ENCODE measurements around the gene TNFRSF12A. TPM values are rescaled to one million over a fixed set of nuclear protein-coding genes. Genes with fewer than 3 reads are reported as not detected.

TNFRSF12A gene
- total and polyA plus RNA-seq, 4 donors: 4.5 to 9.9 (median 6.3) TPM

DNA sequence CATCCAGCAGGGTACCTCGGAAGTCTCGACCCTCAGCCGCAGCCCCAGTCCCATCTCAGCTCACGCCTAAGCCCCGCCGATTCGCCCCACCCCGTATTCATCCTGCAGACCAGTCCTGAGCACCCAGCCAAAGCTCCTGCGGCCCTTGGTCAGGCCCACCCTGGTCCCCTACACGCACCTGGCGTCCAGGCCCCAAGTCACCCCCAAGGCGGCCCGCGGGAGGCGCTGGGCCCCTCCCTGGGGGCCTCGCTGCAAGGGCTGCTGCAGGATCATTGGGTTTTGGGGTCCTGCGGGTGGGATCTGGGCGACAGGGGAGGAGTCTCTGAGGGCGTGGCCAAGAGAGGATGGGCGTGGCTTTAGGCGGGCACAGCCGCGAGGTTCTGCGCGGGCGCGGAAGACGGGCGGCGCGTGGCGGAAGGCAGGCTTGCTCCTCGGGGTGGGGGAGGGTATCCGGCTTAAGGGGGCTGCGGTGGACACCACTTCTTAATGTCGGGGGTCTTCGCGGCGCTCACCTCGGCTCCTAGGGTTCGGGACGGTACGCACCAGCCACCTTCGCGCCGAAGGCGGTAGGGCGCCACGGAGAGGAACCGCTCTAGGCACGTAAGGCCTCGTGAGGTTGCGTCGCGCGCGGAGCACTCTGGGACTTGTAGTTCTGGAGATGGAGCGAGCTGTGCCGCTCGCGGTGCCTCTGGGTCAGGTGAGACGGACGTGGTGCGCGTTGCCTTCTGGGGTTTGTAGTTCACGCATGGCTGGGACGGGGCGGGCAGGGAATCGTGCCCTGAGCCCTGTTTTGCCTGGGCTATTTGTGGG, 3.7 kb downstream of the TNFRSF12A start, which contains the start of the genes HCFC1R1 and THOC6:
Gene HCFC1R1 (minus strand): TSS at position 274 of the 810 bp plus-strand sequence. CDS start 1 bp downstream, at position 273.
Gene THOC6 (plus strand): TSS at position 367 of the 810 bp plus-strand sequence. CDS start 292 bp downstream, at position 659.
- H3K27me3 ChIP-seq (ENCODE audit: control insufficient read depth, insufficient read depth, low read length): peaks cover 25% of the 10 kb centered on the region
- H3K4me3 ChIP-seq (ENCODE audit: low read depth, low read length): peak within 1 kb of the TSS; percentile 93
- H3K36me3 ChIP-seq (ENCODE audit: control insufficient read depth, insufficient read depth, low read length): peaks cover 24% of the 10 kb centered on the region
- no peaks in the 10 kb centered on the region for H3K9me3 ChIP-seq (ENCODE audit: control insufficient read depth, insufficient read depth, low read length)
- H3K4me1 ChIP-seq (ENCODE audit: control insufficient read depth, insufficient read depth, low read length): peaks cover 56% of the 10 kb centered on the region
- DNase-seq (ENCODE audit: low read depth in 4 of 6, low spot score in 6 of 6): peak; percentile 88 to 99 (median 94)
- H3K27ac ChIP-seq (ENCODE audit: low read depth, low read length): peak within 1 kb of the TSS; percentile 95
- under 1% methylated on average over 69 of the region's 69 CpGs for WGBS (ENCODE audit: insufficient coverage)

- peaks cover 27% of the 10 kb centered on the region for H3K27me3 ChIP-seq (ENCODE audit: control insufficient read depth, insufficient read depth, low read length)
- H3K4me1 ChIP-seq (ENCODE audit: control insufficient read depth, insufficient read depth, low read length): peaks cover 59% of the 10 kb centered on the region
- peaks cover 24% of the 10 kb centered on the region for H3K36me3 ChIP-seq (ENCODE audit: control insufficient read depth, insufficient read depth, low read length)
- H3K27ac ChIP-seq (ENCODE audit: low read depth, low read length): no peak overlapping the region
- H3K4me3 ChIP-seq (ENCODE audit: low read depth, low read length): no peak overlapping the region
- WGBS (ENCODE audit: insufficient coverage): 97% methylated on average over 16 of the region's 18 CpGs
- no peak for DNase-seq (ENCODE audit: low read depth in 4 of 6, low spot score in 6 of 6)
- no peaks in the 10 kb centered on the region for H3K9me3 ChIP-seq (ENCODE audit: control insufficient read depth, insufficient read depth, low read length)
These were observed 5.1 kb downstream of the TNFRSF12A start for GRCh38 chr16:3025032-3026002.

DNA sequence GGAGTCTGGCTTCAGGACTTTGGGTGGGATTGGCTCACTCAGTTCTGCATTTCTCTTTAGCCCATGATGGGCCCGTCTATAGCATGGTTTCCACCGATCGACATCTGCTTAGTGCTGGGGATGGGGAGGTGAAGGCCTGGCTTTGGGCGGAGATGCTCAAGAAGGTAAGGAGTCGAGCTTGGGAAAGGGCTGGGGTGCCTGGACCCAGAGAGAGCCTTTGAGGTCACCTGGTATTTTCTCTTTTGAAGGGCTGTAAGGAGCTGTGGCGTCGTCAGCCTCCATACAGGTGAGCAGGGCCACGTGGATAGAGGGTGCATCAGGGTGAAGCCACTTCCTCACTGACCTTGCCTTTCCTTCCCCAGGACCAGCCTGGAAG, 5.8 kb downstream of the TNFRSF12A start:
- DNase-seq (ENCODE audit: low read depth in 4 of 6, low spot score in 6 of 6): no peak
- Histone ChIP-seq H3K36me3 (ENCODE audit: control insufficient read depth, insufficient read depth, low read length) (peaks cover 24% of the 10 kb centered on the region), H3K27me3 (ENCODE audit: control insufficient read depth, insufficient read depth, low read length) (peaks cover 28% of the 10 kb centered on the region), H3K4me1 (ENCODE audit: control insufficient read depth, insufficient read depth, low read length) (peaks cover 53% of the 10 kb centered on the region), H3K9me3 (ENCODE audit: control insufficient read depth, insufficient read depth, low read length) (no peaks in the 10 kb centered on the region), H3K4me3 (ENCODE audit: low read depth, low read length) (no peak overlapping the region), H3K27ac (ENCODE audit: low read depth, low read length) (no peak overlapping the region)
- over 99% methylated on average over 7 of the region's 8 CpGs for WGBS (ENCODE audit: insufficient coverage)

DNA sequence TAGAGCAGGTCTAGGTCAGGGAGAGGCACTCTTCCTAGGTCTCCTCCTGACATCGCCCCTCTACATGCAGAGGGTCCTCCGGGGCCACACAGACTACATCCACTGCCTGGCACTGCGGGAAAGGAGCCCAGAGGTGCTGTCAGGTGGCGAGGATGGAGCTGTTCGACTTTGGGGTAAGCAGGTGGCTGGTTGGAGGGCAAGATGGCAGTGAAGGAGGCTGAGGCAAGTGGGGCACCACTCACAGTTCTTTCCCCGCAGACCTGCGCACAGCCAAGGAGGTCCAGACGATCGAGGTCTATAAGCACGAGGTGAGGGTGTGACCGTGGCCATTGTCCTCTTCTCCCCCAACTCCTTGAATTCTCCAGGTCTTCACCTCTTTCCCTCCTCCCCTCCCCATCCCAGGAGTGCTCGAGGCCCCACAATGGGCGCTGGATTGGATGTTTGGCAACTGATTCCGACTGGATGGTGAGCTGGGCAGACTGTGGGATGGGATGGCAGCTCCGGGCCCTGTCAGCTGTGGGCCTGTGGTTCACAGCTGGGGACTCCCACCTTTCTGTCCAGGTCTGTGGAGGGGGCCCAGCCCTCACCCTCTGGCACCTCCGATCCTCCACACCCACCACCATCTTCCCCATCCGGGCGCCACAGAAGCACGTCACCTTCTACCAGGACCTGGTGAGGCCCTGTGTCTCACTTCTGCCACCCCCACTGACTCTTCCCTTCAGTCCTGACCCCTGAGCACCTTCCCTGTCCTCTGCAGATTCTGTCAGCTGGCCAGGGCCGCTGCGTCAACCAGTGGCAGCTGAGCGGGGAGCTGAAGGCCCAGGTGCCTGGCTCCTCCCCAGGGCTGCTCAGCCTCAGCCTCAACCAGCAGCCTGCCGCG, 6.7 kb downstream of the TNFRSF12A start:
- Histone ChIP-seq H3K4me1 (ENCODE audit: control insufficient read depth, insufficient read depth, low read length) (peaks cover 44% of the 10 kb centered on the region), H3K9me3 (ENCODE audit: control insufficient read depth, insufficient read depth, low read length) (no peaks in the 10 kb centered on the region), H3K27me3 (ENCODE audit: control insufficient read depth, insufficient read depth, low read length) (peaks cover 33% of the 10 kb centered on the region), H3K36me3 (ENCODE audit: control insufficient read depth, insufficient read depth, low read length) (peaks cover 21% of the 10 kb centered on the region), H3K4me3 (ENCODE audit: low read depth, low read length) (no peak overlapping the region), H3K27ac (ENCODE audit: low read depth, low read length) (no peak overlapping the region)
- 93% methylated on average over 16 of the region's 24 CpGs for WGBS (ENCODE audit: insufficient coverage)
- no peak for DNase-seq (ENCODE audit: low read depth in 4 of 6, low spot score in 6 of 6)

GRCh38 chr16:3027489-3027795, 7.3 kb downstream of the TNFRSF12A start:
- Histone ChIP-seq H3K9me3 (ENCODE audit: control insufficient read depth, insufficient read depth, low read length) (no peaks in the 10 kb centered on the region), H3K4me1 (ENCODE audit: control insufficient read depth, insufficient read depth, low read length) (peaks cover 38% of the 10 kb centered on the region), H3K36me3 (ENCODE audit: control insufficient read depth, insufficient read depth, low read length) (peaks cover 20% of the 10 kb centered on the region), H3K27me3 (ENCODE audit: control insufficient read depth, insufficient read depth, low read length) (peaks cover 39% of the 10 kb centered on the region), H3K4me3 (ENCODE audit: low read depth, low read length) (no peak overlapping the region), H3K27ac (ENCODE audit: low read depth, low read length) (no peak overlapping the region)
- WGBS (ENCODE audit: insufficient coverage): 93% methylated on average over 5 of the region's 8 CpGs
- DNase-seq (ENCODE audit: low read depth in 4 of 6, low spot score in 6 of 6): no peak

DNA sequence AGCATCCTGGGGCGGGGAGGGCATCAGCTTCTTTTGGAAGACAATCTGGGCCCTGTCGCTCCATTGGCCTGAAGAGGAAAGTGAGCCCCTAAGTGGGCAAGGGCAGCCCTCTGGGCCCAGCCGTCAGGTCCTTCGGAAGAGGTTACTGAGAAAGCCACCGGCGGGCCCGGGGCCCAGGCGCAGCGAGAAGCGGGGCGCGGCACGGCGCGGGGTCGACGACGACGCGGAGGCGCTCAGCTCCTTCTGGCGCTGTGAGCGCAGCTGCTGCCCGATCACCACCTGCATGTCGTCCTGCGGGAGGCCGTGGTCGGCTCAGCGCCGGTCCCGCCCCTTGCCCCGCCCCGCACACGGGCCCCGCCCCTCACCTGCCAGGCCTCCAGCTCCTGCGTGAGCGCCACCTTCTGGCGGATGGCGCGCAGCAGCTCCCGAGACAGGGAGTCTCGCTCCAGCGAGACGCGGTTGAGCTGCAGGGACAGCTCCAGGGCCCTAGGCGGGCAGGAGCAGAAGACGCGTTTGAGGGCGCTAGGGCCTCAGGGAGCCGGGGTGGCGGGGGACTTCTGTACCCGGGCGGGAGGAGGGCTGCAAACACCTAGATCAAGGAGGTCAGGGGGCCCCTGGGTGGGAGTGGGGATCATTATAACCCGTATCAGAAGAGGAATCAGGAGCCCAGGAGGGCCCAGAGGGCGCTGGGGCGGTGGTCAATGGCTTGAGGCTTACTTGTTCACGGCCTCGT, 8.0 kb downstream of the TNFRSF12A start:
- Histone ChIP-seq H3K9me3 (ENCODE audit: control insufficient read depth, insufficient read depth, low read length) (no peaks in the 10 kb centered on the region), H3K27me3 (ENCODE audit: control insufficient read depth, insufficient read depth, low read length) (peaks cover 44% of the 10 kb centered on the region), H3K4me1 (ENCODE audit: control insufficient read depth, insufficient read depth, low read length) (peaks cover 31% of the 10 kb centered on the region), H3K36me3 (ENCODE audit: control insufficient read depth, insufficient read depth, low read length) (peaks cover 20% of the 10 kb centered on the region), H3K27ac (ENCODE audit: low read depth, low read length) (no peak overlapping the region), H3K4me3 (ENCODE audit: low read depth, low read length) (no peak overlapping the region)
- peak in 4 of 6 donors; percentile 50 to 94 (median 82) for DNase-seq (ENCODE audit: low read depth in 4 of 6, low spot score in 6 of 6)
- 5% methylated on average over 58 of the region's 58 CpGs for WGBS (ENCODE audit: insufficient coverage)

- H3K27me3 ChIP-seq (ENCODE audit: control insufficient read depth, insufficient read depth, low read length): peaks cover 50% of the 10 kb centered on the region
- no peaks in the 10 kb centered on the region for H3K9me3 ChIP-seq (ENCODE audit: control insufficient read depth, insufficient read depth, low read length)
- H3K27ac ChIP-seq (ENCODE audit: low read depth, low read length): no peak overlapping the region
- peaks cover 17% of the 10 kb centered on the region for H3K36me3 ChIP-seq (ENCODE audit: control insufficient read depth, insufficient read depth, low read length)
- DNase-seq (ENCODE audit: low read depth in 4 of 6, low spot score in 6 of 6): peak in 1 of 6 donors; percentile 20
- WGBS (ENCODE audit: insufficient coverage): 30% methylated on average over 8 of the region's 15 CpGs
- H3K4me3 ChIP-seq (ENCODE audit: low read depth, low read length): no peak overlapping the region
- H3K4me1 ChIP-seq (ENCODE audit: control insufficient read depth, insufficient read depth, low read length): peaks cover 24% of the 10 kb centered on the region
These were observed 8.7 kb downstream of the TNFRSF12A start for GRCh38 chr16:3028716-3029319.

- no peak overlapping the region for H3K27ac ChIP-seq (ENCODE audit: low read depth, low read length)
- H3K9me3 ChIP-seq (ENCODE audit: control insufficient read depth, insufficient read depth, low read length): no peaks in the 10 kb centered on the region
- H3K27me3 ChIP-seq (ENCODE audit: control insufficient read depth, insufficient read depth, low read length): peaks cover 57% of the 10 kb centered on the region
- 13% methylated on average over 58 of the region's 59 CpGs for WGBS (ENCODE audit: insufficient coverage)
- H3K4me3 ChIP-seq (ENCODE audit: low read depth, low read length): no peak overlapping the region
- DNase-seq (ENCODE audit: low read depth in 4 of 6, low spot score in 6 of 6): peak in 1 of 6 donors; percentile 12
- peaks cover 17% of the 10 kb centered on the region for H3K36me3 ChIP-seq (ENCODE audit: control insufficient read depth, insufficient read depth, low read length)
- H3K4me1 ChIP-seq (ENCODE audit: control insufficient read depth, insufficient read depth, low read length): peaks cover 20% of the 10 kb centered on the region
These were observed 9.5 kb downstream of the TNFRSF12A start for GRCh38 chr16:3029491-3030221.

Measured in spinal cord (tissue), 10 donors.